Loucy (cell line): ENCODE measurements around the gene SLIT1.

Source experiments
- CTCF ChIP-seq: fragments of 200-600 bp; sonication (generic); conservative IDR thresholded peaks from 2 replicates; pipeline ENCODE4 v1.5.1; 2014; ENCODE audit warnings: mild to moderate bottlenecking, antibody characterized with exemption, low read length
- EZH2phosphoT487 ChIP-seq: fragments of 200-600 bp; IDR thresholded peaks from 2 replicates; pipeline ENCODE4 v1.6.1; 2018; ENCODE audit warnings: antibody characterized with exemption, mild to moderate bottlenecking, moderate library complexity, borderline replicate concordance

- TF ChIP-seq CTCF (no peak), EZH2phosphoT487 (no peak)
These were observed 116.7 kb downstream of the SLIT1 start for GRCh38 chr10:97069026-97069425.
